ENCODE measurements around the gene CACNA1B. TPM values are rescaled to one million over a fixed set of nuclear protein-coding genes. Genes with fewer than 3 reads are reported as not detected.

The CACNA1B gene
- total RNA-seq, 1 experiment from 2014 or later, result not detected

DNA sequence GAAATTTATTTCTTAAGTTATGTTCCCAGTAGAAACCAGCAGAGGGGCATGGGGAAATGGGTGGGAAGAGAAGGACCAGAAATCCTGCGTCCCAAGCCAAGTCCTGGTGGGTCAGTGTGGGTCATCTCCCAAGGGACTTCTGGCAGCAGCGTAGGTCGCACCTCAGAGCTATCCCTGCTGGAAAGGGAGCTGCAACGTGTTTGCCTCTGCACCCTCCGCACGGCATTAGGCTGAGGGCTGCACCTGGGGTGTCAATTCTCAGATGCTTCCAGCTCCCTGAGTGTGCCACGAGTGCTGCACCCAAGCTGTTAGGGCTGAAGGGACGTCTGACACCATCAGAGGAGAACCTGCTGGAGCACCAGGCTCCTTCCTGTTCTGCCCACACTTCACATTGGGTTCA is 182.8 kb downstream of the CACNA1B start:
- H3K27me3 Mint-ChIP-seq (ENCODE audit: unreplicated experiment), result peaks cover 15% of the 10 kb centered on the region

DNA sequence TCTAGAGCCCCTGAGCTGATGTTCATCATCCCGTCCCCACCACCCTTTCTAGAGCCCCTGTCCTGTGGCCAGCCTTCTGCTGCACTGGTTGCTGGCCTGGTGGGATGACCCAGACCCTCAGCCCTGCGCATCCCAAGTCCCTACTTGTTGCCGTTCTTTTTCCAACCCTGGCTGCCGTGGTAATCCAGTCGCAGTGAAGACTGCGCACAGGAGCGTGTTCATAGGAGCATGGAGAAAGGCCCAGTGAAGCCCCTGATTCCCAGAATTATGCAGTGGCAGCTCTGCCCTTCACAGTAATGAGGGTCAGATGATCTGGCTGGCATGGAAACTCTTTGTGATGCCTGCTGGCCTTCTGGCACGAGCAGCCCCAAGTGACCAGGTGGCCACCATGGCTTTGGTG is 183.3 kb downstream of the CACNA1B start:
- CTCF ChIA-PET, result no interaction called here
- H3K4me1 Mint-ChIP-seq (ENCODE audit: low read depth, unreplicated experiment), result no peaks in the 10 kb centered on the region
- TF ChIP-seq, protein P1, sequence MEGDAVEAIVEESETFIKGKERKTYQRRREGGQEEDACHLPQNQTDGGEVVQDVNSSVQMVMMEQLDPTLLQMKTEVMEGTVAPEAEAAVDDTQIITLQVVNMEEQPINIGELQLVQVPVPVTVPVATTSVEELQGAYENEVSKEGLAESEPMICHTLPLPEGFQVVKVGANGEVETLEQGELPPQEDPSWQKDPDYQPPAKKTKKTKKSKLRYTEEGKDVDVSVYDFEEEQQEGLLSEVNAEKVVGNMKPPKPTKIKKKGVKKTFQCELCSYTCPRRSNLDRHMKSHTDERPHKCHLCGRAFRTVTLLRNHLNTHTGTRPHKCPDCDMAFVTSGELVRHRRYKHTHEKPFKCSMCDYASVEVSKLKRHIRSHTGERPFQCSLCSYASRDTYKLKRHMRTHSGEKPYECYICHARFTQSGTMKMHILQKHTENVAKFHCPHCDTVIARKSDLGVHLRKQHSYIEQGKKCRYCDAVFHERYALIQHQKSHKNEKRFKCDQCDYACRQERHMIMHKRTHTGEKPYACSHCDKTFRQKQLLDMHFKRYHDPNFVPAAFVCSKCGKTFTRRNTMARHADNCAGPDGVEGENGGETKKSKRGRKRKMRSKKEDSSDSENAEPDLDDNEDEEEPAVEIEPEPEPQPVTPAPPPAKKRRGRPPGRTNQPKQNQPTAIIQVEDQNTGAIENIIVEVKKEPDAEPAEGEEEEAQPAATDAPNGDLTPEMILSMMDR (IDR thresholded peaks at IDR 0.05; ENCODE audit: unreplicated experiment), result no peak
- peaks cover 19% of the 10 kb centered on the region for H3K27me3 Mint-ChIP-seq (ENCODE audit: unreplicated experiment)
- H3K9me3 Mint-ChIP-seq (ENCODE audit: low read depth, unreplicated experiment), result no peaks in the 10 kb centered on the region
- intact Hi-C loops (cut with micrococcal nuclease; ENCODE audit: unreplicated experiment), result no loop called here
- H3K27ac Mint-ChIP-seq (ENCODE audit: unreplicated experiment), result no peak overlapping the region
- no peak for DNase-seq
- H3K36me3 Mint-ChIP-seq (ENCODE audit: insufficient read depth, unreplicated experiment), result no peaks in the 10 kb centered on the region
- no peak overlapping the region for H3K4me3 Mint-ChIP-seq (ENCODE audit: low read depth, unreplicated experiment)
- BruUV-seq (replicated peaks), result no TSS peak

More for the DNA sequence above, 182.8 kb downstream of the CACNA1B start:
- H3K4me1 Mint-ChIP-seq (ENCODE audit: low read depth, unreplicated experiment), result no peaks in the 10 kb centered on the region
- intact Hi-C loops (cut with micrococcal nuclease; ENCODE audit: unreplicated experiment), result no loop called here
- H3K36me3 Mint-ChIP-seq (ENCODE audit: insufficient read depth, unreplicated experiment), result no peaks in the 10 kb centered on the region
- H3K27ac Mint-ChIP-seq (ENCODE audit: unreplicated experiment), result no peak overlapping the region
- CTCF ChIA-PET, result no interaction called here
- DNase-seq, result no peak
- H3K9me3 Mint-ChIP-seq (ENCODE audit: low read depth, unreplicated experiment), result no peaks in the 10 kb centered on the region
- TF ChIP-seq, protein P1 (IDR thresholded peaks at IDR 0.05; ENCODE audit: unreplicated experiment), result no peak
- no peak overlapping the region for H3K4me3 Mint-ChIP-seq (ENCODE audit: low read depth, unreplicated experiment)
- no TSS peak for BruUV-seq (replicated peaks)

DNA sequence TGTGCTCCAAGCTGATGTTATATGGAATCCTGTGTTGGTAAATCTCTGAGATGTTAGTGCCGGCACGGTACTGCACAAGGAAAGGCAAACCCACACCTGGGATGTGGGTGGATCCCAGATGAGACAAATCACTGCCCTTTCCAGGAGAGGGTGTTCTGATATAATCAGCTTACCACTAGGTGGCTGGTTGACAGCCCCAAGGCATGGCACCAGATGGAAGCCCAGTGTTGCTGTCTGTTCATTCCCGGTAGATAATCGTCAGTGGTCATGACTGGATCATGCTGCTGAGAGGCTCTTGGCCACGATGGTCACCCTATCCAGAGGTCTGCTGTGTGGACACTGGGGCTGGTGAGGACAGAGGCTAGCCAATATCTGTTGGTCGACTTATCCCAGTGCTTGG is 184.0 kb downstream of the CACNA1B start:
- intact Hi-C loops (cut with micrococcal nuclease; ENCODE audit: unreplicated experiment), result no loop called here
- TF ChIP-seq, protein P1 (IDR thresholded peaks at IDR 0.05; ENCODE audit: unreplicated experiment), result no peak
- no peaks in the 10 kb centered on the region for H3K4me1 Mint-ChIP-seq (ENCODE audit: low read depth, unreplicated experiment)
- no peak for DNase-seq
- H3K9me3 Mint-ChIP-seq (ENCODE audit: low read depth, unreplicated experiment), result no peaks in the 10 kb centered on the region
- peaks cover 26% of the 10 kb centered on the region for H3K27me3 Mint-ChIP-seq (ENCODE audit: unreplicated experiment)
- CTCF ChIA-PET, result no interaction called here
- BruUV-seq (replicated peaks), result no TSS peak
- H3K36me3 Mint-ChIP-seq (ENCODE audit: insufficient read depth, unreplicated experiment), result no peaks in the 10 kb centered on the region
- no peak overlapping the region for H3K4me3 Mint-ChIP-seq (ENCODE audit: low read depth, unreplicated experiment)
- H3K27ac Mint-ChIP-seq (ENCODE audit: unreplicated experiment), result no peak overlapping the region

DNA sequence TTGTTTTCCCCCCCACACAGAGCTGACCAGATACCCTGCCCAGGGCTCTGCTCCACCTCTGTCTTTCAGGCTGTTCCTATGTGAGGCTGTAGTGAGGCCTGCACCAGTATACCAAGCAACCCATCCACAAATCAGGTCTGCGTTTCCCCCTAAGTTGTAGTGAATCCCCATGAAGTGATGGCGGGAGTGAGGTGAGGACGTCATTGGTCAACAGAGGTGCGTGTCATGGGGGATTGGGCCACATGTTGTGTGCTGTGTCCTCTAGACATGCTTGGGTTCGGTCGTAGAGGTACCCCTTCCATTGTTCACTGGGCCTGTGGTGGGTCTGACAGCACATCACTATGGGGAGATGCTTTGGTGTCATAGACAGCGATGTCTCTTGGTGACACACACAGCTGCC is 184.6 kb downstream of the CACNA1B start:
- Mint-ChIP-seq H3K4me1 (ENCODE audit: low read depth, unreplicated experiment) (no peaks in the 10 kb centered on the region), H3K27me3 (ENCODE audit: unreplicated experiment) (peaks cover 29% of the 10 kb centered on the region), H3K36me3 (ENCODE audit: insufficient read depth, unreplicated experiment) (no peaks in the 10 kb centered on the region), H3K4me3 (ENCODE audit: low read depth, unreplicated experiment) (no peak overlapping the region), H3K9me3 (ENCODE audit: low read depth, unreplicated experiment) (no peaks in the 10 kb centered on the region), H3K27ac (ENCODE audit: unreplicated experiment) (no peak overlapping the region)
- no peak for DNase-seq
- BruUV-seq (replicated peaks), result no TSS peak
- TF ChIP-seq, protein P1 (IDR thresholded peaks at IDR 0.05; ENCODE audit: unreplicated experiment), result no peak
- intact Hi-C loops (cut with micrococcal nuclease; ENCODE audit: unreplicated experiment), result no loop called here
- CTCF ChIA-PET, result no interaction called here
